ENCODE measurements around the gene MS4A14. TPM values are rescaled to one million over a fixed set of nuclear protein-coding genes. Genes with fewer than 3 reads are reported as not detected.
"Not testable (repeated sequence)": the region's sequence is repeated elsewhere in the genome, so short reads cannot be mapped to it uniquely, and the experiment has no call there.

Gene MS4A14
- polyA plus RNA-seq (ENCODE audit: insufficient read length in 12 of 12), result under 1 TPM in 10 of 12 donors, not detected in 2; 0.16 to 0.94 (median 0.44) TPM
- long read RNA-seq, donor 1, result 0 reads
- long read RNA-seq, donor 2, result 0 reads
- long read RNA-seq, donor 3, result 0 reads
- long read RNA-seq, donor 4, result 0 reads
- long read RNA-seq, donor 5, result 0 reads
- long read RNA-seq, donor 6, result 0 reads
- long read RNA-seq, donor 7, result 0 reads
- long read RNA-seq, donor 8, result 0 reads
- long read RNA-seq, donor 9, result 0 reads
- long read RNA-seq, donor 10, result 0 reads
- long read RNA-seq, donor 11, result 0 reads

GRCh38 chr11:60396382-60396781 is at the start of gene MS4A14:
Gene MS4A14 (plus strand): TSS chr11:60396459. CDS start chr11:60396579, 120 bp downstream.
- DNase-seq, result no peak

- DNase-seq, result no peak
These were observed 49.0 kb upstream of the MS4A14 start for GRCh38 chr11:60347084-60347797.

GRCh38 chr11:60348116-60348515 is 48.1 kb upstream of the MS4A14 start:
- no peak for DNase-seq

GRCh38 chr11:60349990-60350389 is 46.3 kb upstream of the MS4A14 start:
- no peak for DNase-seq

- no peak for DNase-seq
These were observed 38.5 kb upstream of the MS4A14 start for GRCh38 chr11:60357771-60358170.

GRCh38 chr11:60360621-60361020 is 35.6 kb upstream of the MS4A14 start:
- no peak for DNase-seq

GRCh38 chr11:60362241-60362640 is 34.0 kb upstream of the MS4A14 start:
- DNase-seq, result no peak

GRCh38 chr11:60363542-60364470 is 32.5 kb upstream of the MS4A14 start:
- peak; percentile 75 for DNase-seq

- DNase-seq, result not testable (repeated sequence)
These were observed 29.9 kb upstream of the MS4A14 start for GRCh38 chr11:60366262-60366904.

- no peak for DNase-seq
These were observed 29.2 kb upstream of the MS4A14 start for GRCh38 chr11:60367009-60367408.

GRCh38 chr11:60367896-60368295 is 28.4 kb upstream of the MS4A14 start:
- no peak for DNase-seq

GRCh38 chr11:60370252-60370810 is 25.9 kb upstream of the MS4A14 start:
- no peak for DNase-seq

GRCh38 chr11:60370811-60371298 is 25.4 kb upstream of the MS4A14 start:
- DNase-seq, result no peak

GRCh38 chr11:60371386-60371785 is 24.9 kb upstream of the MS4A14 start:
- no peak for DNase-seq

- no peak for DNase-seq
These were observed 24.4 kb upstream of the MS4A14 start for GRCh38 chr11:60371854-60372253.

- no peak for DNase-seq
These were observed 23.5 kb upstream of the MS4A14 start for GRCh38 chr11:60372767-60373166.

GRCh38 chr11:60375316-60375715 is 20.9 kb upstream of the MS4A14 start:
- no peak for DNase-seq

- no peak for DNase-seq
These were observed 19.7 kb upstream of the MS4A14 start for GRCh38 chr11:60376601-60377000.

- DNase-seq, result peak; percentile 38
These were observed 18.7 kb upstream of the MS4A14 start for GRCh38 chr11:60377401-60378136.

GRCh38 chr11:60378354-60378753 is 17.9 kb upstream of the MS4A14 start, which contains the start of gene MS4A7:
Gene MS4A7 (plus strand): TSS chr11:60378532. CDS start chr11:60383142, 4,610 bp downstream.
- DNase-seq, result peak; percentile 16
